Epidermal melanocyte (primary cell): ENCODE data around the gene MOB3C.

Source experiments
- DNase-seq: peaks from one replicate; pipeline ENCODE4 v3.0.0; 2011; ENCODE audit warnings: low spot score; ENCODE audit not compliant: insufficient read length

Gene MOB3C

GRCh38 chr1:46639547-46639946 lies 22.9 kb upstream of the MOB3C start:
- DNase-seq: no peak

- DNase-seq: no peak
Measured at GRCh38 chr1:46638921-46639320, 22.3 kb upstream of the MOB3C start.

GRCh38 chr1:46637444-46638083 lies 21.0 kb upstream of the MOB3C start:
- no peak for DNase-seq

GRCh38 chr1:46635205-46635604 lies 18.6 kb upstream of the MOB3C start:
- DNase-seq: no peak

GRCh38 chr1:46630719-46631118 lies 14.1 kb upstream of the MOB3C start:
- DNase-seq: no peak

GRCh38 chr1:46623743-46624644 lies 7.4 kb upstream of the MOB3C start:
- DNase-seq: no peak

DNA sequence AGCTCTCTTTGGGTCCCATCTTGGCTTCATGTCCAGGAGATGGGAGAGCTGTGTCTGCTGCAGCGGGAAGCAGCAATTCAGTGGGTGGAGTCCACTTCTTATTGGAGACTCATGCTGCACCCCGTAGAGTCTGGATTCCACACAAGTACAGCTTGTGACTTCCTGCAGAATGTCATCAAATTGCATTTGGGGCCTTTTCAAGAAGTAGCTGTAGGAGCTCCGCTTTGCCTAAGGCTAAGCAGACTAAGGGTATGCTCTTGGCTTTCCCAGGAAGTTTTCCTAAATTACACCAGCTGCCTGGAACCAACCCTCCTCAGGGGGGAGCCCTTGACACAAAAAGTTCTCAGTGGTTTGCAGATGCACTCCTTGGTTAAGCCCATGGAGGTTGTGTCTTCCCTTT lies 5.7 kb upstream of the MOB3C start:
- no peak for DNase-seq

DNA sequence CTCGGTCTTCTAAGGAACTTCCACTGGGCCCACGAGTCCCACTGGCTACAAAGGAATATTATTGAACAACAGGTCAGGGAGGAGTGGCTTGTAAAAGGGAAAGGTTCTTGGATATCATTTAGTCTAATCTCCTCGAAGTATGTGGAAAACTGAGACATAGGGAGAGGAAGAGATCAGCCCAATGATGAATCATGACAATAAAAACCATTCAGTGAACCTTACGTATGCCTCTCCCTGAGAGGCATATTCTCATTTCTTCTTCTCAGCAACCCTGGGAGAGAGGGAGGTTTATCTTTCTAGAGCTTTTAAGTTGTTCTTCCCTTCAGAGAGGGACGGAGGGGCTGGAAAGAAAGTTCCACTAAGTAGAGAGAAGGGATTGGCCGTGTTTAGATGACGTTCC lies 5.3 kb upstream of the MOB3C start:
- DNase-seq: no peak

DNA sequence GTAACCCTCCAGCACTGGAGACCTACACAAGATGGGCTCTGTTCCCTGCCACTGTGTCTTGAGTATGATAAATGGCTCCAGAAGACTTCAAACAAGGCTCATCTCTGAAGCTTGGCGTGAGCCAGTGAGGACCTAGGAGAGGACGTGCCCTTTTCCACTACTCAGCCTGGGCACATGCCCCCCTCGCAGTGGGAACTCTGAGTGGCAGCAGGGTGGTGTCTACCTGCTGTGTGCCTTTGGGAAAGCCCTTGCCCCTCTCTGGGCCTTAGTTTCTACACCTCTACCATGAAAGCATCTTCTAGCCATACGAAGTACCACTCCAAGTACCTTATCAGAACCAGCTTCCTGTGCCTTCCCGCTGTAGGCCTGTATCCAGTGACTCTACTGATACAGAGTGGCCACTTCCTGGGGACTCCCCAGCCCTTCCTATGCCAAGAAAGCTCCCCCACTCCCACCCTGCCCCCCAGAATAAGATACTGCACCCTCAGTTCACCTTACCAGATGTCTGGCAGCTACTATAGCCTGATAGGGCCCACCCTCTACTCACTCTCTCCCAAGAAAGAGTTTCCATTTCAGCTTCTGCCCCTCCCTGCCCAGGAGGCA lies 3.1 kb upstream of the MOB3C start:
- DNase-seq: no peak

GRCh38 chr1:46618754-46619415 lies 2.3 kb upstream of the MOB3C start:
- no peak for DNase-seq

GRCh38 chr1:46617833-46618232 lies 1.2 kb upstream of the MOB3C start:
- no peak for DNase-seq

DNA sequence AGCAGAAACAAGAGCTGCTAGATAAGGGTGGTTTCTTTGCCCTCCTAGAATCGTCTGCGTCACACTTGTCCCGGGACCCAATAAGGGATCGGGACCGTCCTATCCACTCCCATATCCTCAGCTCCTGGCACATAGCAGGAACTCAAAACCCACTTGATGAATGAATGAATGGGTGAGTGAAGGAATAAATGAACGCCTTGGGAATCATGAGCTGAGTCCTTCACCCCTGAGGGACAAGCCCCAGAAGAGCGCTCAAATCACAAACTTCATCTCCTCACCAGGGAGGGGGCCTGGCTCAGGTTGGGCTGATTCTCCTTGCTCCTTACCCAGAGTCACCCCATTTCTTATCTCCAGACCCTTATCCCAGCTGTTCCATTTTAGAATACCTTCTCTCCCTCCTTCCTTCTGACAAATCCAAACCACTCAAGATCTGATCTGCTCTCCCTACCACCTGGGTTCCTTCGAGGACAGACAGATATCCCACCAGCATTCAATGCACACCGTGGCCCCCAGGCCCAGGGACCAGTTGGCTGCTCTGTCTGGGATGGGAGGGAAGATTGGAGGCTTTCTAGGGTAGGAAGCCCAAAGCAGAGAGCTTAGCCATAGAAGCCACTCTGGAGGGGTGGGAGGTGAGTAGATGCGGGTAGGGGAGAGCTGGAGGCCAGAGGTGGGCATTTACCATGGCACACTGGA lies 643 bp upstream of the MOB3C start:
- no peak for DNase-seq

DNA sequence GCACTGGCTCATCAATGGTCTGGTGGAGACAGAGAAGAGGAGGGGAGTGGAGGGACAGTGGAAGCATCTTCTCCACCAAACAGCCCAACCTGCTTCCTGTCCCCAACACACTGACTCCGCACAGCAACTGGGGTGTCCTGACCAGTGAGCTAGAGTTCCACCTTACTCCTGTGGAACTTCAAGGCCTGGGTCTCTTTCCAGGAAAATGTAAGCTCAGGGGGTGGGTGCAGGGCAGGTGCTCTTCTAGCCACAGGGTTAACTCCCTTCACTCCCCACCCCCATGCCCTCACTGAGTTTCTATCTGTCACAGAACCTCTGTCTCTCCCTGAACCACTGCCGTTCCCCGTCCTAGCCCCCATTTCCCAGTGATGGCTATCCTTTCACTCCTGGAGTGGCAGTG lies 876 bp downstream of the MOB3C start:
- no peak for DNase-seq

DNA sequence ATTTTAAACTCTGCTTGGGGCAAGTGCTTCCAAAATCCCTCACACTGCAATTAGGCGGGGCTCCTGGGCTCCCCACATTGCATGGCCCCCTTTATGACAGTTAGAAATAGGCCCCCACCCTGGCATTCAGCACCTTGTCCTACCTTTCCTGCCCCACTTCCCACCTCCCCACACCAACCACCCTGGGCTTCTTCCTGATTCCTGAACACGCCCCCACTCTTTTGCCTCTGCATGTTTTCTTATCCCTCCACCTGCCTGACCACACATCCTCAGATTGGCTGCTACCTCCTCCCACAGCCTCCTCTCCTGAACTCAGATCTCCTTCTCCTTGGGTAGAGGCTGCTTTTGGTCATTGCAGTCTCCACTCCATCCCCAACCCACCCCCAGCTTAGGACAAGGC lies 1.5 kb downstream of the MOB3C start:
- DNase-seq: no peak

DNA sequence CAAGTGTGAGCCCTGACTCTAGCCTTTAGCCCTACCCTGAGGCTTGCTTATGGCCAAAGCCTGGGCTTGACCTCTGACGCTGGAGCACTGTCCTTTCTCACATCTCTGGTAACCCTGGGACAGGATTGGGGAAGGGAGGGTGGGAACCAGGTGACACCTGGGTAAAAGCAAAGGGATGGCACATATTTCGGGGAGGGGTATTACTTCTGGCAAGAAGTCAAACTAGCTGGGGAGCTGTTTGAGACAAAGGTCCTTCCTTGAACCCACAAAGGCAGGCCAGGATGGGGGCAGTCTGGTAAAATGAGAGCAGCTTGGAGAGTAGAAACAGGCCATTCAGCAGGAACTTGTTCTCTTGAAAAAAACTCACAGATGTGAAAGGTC lies 2.0 kb downstream of the MOB3C start:
- no peak for DNase-seq

DNA sequence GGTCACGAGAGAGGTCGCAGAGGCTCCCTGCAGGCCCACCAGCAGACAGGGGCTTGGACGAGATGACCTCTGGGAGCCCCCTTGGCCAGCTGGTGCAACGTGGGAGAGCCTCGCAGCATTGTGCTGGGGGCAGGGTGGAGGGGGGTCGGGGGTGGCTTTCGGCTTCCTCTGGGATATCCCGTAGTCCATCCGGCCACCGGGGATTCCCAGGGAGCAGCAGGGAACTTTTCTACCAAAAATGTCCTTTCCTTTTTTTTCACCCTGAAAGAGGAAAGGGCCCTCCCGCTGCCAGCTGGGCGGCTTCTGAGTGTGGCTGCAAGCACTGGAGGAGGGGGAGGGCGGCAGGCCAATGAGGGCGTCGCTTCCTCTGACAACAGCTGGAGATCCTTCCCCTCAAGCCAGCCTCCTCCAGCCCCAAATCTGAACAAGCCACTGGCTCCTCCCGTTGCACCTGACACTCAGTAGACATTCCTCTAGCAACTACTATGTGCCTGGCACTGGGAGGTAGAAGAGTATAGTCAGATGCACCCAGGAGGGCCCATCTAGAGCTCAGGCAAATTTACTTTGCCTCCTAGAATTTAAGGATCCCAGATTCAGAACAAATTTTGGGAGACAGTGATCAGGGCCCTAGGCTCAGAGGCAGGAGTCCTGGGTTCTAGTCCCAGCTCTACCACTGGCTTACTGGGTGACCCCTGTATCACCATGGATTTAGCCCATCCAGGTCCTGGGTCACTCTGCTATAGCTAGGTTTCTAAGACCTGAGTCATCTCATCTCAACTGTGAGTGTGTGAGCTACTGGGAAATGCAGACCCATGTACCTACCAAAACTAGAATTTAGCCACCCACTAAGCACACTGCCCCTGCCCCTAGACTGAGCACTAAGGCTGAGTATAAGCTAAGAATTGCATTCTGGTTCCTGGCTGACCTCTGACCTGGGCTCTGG lies 2.7 kb downstream of the MOB3C start:
- peak; percentile 49 for DNase-seq

DNA sequence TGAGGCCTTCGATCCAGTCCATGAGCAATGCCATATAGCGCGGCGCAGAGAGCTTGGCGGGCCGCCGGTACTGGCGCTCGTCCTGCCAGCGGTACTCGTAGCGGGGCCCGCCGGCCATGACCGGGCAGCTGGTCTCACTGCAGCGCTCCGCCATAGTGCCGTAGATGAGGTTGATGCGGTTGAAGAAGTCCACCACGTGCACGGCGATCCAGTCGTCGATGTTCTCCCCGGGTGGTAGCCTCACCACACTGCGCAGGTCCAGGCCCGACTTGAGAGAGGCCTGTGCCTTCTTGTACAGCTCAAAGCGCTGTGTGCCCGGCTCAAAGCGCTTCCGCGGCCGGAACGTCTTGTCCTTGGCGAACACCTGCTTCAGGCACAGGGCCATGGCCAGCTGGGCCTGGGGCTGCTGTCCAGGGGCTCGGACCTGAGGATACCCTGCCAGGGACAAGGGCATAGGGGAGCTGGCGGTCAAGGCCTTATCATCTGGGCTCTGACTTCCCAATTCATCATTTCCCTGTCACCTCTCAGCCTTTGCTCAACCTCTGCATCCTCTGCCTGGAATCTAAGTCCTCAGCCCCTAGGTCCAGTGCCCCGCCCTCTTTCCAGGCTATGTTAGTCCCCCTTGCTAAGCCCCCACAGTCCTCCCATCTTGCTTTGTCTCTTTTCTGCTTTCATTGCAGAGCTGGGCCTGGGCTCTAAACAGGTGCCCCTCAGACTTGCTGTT lies 3.5 kb downstream of the MOB3C start:
- no peak for DNase-seq

GRCh38 chr1:46611691-46612221 lies 4.9 kb downstream of the MOB3C start:
- DNase-seq: no peak

- DNase-seq: no peak
Measured at GRCh38 chr1:46607345-46608130, 9.1 kb downstream of the MOB3C start.
